ENCODE results near the gene PHF5A. TPM values are rescaled to one million over a fixed set of nuclear protein-coding genes. Genes with fewer than 3 reads are reported as not detected.

Gene PHF5A
- total and polyA plus RNA-seq, 2 of the 8 experiments (the other 6 are each of a cell fraction or from before 2014, with no cell fraction given): 119 to 135 TPM

DNA sequence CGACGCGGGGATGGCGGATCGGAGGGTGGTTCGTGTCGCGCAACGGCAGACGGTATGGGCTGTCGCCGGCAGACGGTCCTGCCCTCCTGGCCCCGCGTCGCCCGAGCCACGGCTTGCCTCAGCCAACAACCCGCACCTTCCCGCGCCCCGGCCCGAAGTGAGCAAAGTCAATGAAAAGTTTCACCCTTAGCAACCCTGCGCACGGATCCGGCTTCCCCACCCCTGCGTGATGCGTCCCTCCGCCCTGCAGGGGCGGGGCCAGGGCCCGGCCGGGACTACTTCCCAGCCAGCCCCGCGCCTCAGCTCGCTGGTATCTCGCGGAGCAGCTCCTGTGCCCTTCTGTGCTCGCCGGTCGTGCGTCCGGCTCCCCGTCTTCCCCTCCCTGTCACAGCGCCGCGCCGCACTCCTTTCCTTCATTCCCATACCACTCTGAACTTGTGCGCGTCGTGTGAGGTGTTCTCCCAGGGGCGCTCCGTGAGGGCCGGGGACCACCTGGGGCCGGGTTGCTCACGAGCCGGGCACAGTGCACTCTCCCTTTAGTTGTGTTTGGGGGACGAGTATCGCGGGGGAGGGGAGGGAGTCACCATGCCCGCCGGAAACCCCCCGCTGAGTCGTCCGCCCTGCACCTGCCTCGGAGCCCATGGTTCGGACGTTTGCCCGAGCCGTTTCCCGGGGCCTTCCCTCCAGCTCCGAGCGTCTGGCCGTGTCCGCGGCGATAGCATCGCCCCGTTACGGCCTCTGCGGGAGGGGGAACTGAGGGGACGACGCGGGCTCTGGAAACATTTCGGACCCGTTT lies 21.7 kb downstream of the PHF5A start, which contains the start of gene TOB2 (continued):
- TF ChIP-seq, protein P1, sequence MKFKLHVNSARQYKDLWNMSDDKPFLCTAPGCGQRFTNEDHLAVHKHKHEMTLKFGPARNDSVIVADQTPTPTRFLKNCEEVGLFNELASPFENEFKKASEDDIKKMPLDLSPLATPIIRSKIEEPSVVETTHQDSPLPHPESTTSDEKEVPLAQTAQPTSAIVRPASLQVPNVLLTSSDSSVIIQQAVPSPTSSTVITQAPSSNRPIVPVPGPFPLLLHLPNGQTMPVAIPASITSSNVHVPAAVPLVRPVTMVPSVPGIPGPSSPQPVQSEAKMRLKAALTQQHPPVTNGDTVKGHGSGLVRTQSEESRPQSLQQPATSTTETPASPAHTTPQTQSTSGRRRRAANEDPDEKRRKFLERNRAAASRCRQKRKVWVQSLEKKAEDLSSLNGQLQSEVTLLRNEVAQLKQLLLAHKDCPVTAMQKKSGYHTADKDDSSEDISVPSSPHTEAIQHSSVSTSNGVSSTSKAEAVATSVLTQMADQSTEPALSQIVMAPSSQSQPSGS (IDR thresholded peaks at IDR 0.05; ENCODE audit: low read length): peak; percentile 78; the same call in 1 of the 2 replicates
- TF ChIP-seq HDAC6 (IDR thresholded peaks at IDR 0.05; ENCODE audit: low read depth, low read length) (no peak), GTF2F1 (IDR thresholded peaks at IDR 0.05; ENCODE audit: borderline replicate concordance, low read depth, low read length) (peak; percentile 95), ZNF274 (IDR thresholded peaks at IDR 0.05; ENCODE audit: borderline replicate concordance, extremely low read depth, low read length) (no peak), BRCA1 (IDR thresholded peaks at IDR 0.05; ENCODE audit: low read depth, low read length) (no peak), ASH2L (IDR thresholded peaks at IDR 0.05; ENCODE audit: low read length) (peak; percentile 93), EGR1 (IDR thresholded peaks at IDR 0.05; ENCODE audit: borderline replicate concordance, low read depth, low read length) (no peak), TEAD4 (IDR thresholded peaks at IDR 0.05; ENCODE audit: low read depth, low read length) (peak; percentile 58)
- TF ChIP-seq, protein P2, sequence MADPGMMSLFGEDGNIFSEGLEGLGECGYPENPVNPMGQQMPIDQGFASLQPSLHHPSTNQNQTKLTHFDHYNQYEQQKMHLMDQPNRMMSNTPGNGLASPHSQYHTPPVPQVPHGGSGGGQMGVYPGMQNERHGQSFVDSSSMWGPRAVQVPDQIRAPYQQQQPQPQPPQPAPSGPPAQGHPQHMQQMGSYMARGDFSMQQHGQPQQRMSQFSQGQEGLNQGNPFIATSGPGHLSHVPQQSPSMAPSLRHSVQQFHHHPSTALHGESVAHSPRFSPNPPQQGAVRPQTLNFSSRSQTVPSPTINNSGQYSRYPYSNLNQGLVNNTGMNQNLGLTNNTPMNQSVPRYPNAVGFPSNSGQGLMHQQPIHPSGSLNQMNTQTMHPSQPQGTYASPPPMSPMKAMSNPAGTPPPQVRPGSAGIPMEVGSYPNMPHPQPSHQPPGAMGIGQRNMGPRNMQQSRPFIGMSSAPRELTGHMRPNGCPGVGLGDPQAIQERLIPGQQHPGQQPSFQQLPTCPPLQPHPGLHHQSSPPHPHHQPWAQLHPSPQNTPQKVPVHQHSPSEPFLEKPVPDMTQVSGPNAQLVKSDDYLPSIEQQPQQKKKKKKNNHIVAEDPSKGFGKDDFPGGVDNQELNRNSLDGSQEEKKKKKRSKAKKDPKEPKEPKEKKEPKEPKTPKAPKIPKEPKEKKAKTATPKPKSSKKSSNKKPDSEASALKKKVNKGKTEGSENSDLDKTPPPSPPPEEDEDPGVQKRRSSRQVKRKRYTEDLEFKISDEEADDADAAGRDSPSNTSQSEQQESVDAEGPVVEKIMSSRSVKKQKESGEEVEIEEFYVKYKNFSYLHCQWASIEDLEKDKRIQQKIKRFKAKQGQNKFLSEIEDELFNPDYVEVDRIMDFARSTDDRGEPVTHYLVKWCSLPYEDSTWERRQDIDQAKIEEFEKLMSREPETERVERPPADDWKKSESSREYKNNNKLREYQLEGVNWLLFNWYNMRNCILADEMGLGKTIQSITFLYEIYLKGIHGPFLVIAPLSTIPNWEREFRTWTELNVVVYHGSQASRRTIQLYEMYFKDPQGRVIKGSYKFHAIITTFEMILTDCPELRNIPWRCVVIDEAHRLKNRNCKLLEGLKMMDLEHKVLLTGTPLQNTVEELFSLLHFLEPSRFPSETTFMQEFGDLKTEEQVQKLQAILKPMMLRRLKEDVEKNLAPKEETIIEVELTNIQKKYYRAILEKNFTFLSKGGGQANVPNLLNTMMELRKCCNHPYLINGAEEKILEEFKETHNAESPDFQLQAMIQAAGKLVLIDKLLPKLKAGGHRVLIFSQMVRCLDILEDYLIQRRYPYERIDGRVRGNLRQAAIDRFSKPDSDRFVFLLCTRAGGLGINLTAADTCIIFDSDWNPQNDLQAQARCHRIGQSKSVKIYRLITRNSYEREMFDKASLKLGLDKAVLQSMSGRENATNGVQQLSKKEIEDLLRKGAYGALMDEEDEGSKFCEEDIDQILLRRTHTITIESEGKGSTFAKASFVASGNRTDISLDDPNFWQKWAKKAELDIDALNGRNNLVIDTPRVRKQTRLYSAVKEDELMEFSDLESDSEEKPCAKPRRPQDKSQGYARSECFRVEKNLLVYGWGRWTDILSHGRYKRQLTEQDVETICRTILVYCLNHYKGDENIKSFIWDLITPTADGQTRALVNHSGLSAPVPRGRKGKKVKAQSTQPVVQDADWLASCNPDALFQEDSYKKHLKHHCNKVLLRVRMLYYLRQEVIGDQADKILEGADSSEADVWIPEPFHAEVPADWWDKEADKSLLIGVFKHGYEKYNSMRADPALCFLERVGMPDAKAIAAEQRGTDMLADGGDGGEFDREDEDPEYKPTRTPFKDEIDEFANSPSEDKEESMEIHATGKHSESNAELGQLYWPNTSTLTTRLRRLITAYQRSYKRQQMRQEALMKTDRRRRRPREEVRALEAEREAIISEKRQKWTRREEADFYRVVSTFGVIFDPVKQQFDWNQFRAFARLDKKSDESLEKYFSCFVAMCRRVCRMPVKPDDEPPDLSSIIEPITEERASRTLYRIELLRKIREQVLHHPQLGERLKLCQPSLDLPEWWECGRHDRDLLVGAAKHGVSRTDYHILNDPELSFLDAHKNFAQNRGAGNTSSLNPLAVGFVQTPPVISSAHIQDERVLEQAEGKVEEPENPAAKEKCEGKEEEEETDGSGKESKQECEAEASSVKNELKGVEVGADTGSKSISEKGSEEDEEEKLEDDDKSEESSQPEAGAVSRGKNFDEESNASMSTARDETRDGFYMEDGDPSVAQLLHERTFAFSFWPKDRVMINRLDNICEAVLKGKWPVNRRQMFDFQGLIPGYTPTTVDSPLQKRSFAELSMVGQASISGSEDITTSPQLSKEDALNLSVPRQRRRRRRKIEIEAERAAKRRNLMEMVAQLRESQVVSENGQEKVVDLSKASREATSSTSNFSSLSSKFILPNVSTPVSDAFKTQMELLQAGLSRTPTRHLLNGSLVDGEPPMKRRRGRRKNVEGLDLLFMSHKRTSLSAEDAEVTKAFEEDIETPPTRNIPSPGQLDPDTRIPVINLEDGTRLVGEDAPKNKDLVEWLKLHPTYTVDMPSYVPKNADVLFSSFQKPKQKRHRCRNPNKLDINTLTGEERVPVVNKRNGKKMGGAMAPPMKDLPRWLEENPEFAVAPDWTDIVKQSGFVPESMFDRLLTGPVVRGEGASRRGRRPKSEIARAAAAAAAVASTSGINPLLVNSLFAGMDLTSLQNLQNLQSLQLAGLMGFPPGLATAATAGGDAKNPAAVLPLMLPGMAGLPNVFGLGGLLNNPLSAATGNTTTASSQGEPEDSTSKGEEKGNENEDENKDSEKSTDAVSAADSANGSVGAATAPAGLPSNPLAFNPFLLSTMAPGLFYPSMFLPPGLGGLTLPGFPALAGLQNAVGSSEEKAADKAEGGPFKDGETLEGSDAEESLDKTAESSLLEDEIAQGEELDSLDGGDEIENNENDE (IDR thresholded peaks at IDR 0.05; ENCODE audit: insufficient replicate concordance, low read length): no peak

Measured in H1 (cell line).